Activated naive CD4-positive, alpha-beta T cell treated with anti-CD3 and anti-CD28 coated beads, Interleukin-2, amount 10 ng/mL, durations not matched to agents 7 days and 5 days (primary cell): Measurements from ENCODE around the gene VGLL4.
"Not testable (repeated sequence)": the region's sequence is repeated elsewhere in the genome, so short reads cannot be mapped to it uniquely, and the experiment has no call there.

Experiments used
- CTCF ChIA-PET: fragments of 350-600 bp; sonication (Branson Sonifier 250); formaldehyde crosslinking; loops from one replicate; lab custom pipeline; 2021; ENCODE audit warnings: antibody characterized with exemption; lab: Charles Lee
- DNase-seq: peaks from one replicate; pipeline ENCODE4 v3.0.0-alpha.2; 2020
- H3K27ac Mint-ChIP-seq: one replicate; pipeline ENCODE4 v1.8.0; 2021; ENCODE audit warnings: mild to moderate bottlenecking, moderate library complexity, mixed read lengths
- H3K27me3 Mint-ChIP-seq: one replicate; pipeline ENCODE4 v1.8.0; 2021; ENCODE audit warnings: mild to moderate bottlenecking, mixed read lengths
- H3K36me3 Mint-ChIP-seq: one replicate; pipeline ENCODE4 v1.8.0; 2021; ENCODE audit warnings: mixed read lengths
- H3K4me1 Mint-ChIP-seq: one replicate; pipeline ENCODE4 v1.8.0; 2021; ENCODE audit warnings: mixed read lengths
- H3K4me3 Mint-ChIP-seq: one replicate; pipeline ENCODE4 v1.8.0; 2021; ENCODE audit warnings: mild to moderate bottlenecking, moderate library complexity, mixed read lengths
- H3K9me3 Mint-ChIP-seq: one replicate; pipeline ENCODE4 v1.8.0; 2021; ENCODE audit warnings: mixed read lengths

The VGLL4 gene

DNA sequence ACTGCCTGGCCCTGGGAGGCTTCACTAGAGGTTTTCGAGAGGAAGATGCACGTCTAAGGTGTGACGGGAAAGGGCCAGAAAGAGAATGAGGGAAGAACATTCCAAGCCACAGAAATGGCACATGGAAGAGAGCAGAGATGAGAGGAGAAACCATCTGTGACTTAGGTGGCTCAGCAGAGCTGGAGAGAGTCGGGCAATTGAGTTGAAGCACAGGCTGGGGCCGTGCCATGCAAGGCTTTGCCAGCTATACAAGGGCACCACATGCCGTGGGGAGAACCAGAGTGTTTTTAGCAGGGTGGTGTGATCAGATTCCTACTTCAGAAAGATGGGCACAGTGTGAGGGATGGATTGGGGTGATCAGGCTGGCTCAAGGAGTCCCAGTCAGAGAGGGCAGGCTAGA is 126.1 kb downstream of the VGLL4 start:
- Mint-ChIP-seq H3K4me3 (no peak overlapping the region), H3K27ac (no peak overlapping the region), H3K4me1 (peaks cover 15% of the 10 kb centered on the region), H3K27me3 (no peaks in the 10 kb centered on the region), H3K36me3 (peaks cover 5% of the 10 kb centered on the region), H3K9me3 (no peaks in the 10 kb centered on the region)
- no peak for DNase-seq
- CTCF ChIA-PET = no interaction called here

GRCh38 chr3:11514191-11514821 is 129.4 kb downstream of the VGLL4 start:
- CTCF ChIA-PET = no interaction called here
- Mint-ChIP-seq H3K27ac (no peak overlapping the region), H3K4me3 (no peak overlapping the region), H3K4me1 (peaks cover 15% of the 10 kb centered on the region), H3K36me3 (peaks cover 5% of the 10 kb centered on the region), H3K9me3 (peaks cover 5% of the 10 kb centered on the region), H3K27me3 (no peaks in the 10 kb centered on the region)
- DNase-seq = no peak

DNA sequence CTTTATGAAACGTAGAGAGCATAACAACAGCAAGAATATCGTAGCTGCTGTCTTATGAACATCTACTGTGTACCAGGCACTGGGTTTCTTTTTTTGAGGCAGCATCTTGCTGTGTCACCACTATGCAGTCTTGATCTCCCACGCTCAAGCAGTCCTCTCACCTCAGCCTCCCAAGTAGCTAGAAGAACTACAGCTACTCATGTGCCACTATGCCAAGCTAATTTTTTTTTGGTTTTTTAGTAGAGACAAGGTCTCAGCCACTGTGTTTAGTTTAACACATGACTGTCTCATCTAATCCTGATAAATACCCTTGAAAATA is 129.9 kb downstream of the VGLL4 start:
- Mint-ChIP-seq H3K27ac (no peak overlapping the region), H3K27me3 (no peaks in the 10 kb centered on the region), H3K4me3 (no peak overlapping the region), H3K4me1 (peaks cover 15% of the 10 kb centered on the region), H3K9me3 (peaks cover 5% of the 10 kb centered on the region), H3K36me3 (peaks cover 5% of the 10 kb centered on the region)
- no peak for DNase-seq
- CTCF ChIA-PET = no interaction called here

GRCh38 chr3:11513125-11513816 is 130.4 kb downstream of the VGLL4 start:
- H3K36me3 Mint-ChIP-seq, H3K27me3 Mint-ChIP-seq, H3K9me3 Mint-ChIP-seq, H3K27ac Mint-ChIP-seq, CTCF ChIA-PET, DNase-seq, H3K4me3 Mint-ChIP-seq: not testable (repeated sequence)
- H3K4me1 Mint-ChIP-seq = peaks cover 15% of the 10 kb centered on the region

DNA sequence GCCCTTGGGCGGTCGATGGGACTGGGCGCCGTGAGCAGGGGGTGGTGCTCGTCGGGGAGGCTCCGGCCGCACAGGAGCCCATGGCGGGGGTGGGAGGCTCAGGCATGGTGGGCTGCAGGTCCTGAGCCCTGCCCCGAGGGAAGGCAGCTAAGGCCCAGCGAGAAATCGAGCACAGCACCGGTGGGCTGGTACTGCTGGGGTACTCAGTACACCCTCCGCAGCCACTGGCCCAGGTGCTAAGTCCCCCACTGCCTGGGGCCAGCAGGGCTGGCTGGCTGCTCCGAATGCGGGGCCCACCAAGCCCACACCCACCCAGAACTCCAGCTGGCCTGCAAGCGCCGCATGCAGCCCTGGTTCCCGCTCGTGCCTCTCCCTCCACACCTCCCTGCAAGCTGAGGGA is 132.1 kb downstream of the VGLL4 start:
- H3K36me3 Mint-ChIP-seq, DNase-seq, CTCF ChIA-PET, H3K4me3 Mint-ChIP-seq, H3K9me3 Mint-ChIP-seq, H3K27me3 Mint-ChIP-seq, H3K27ac Mint-ChIP-seq: not testable (repeated sequence)
- peaks cover 15% of the 10 kb centered on the region for H3K4me1 Mint-ChIP-seq

DNA sequence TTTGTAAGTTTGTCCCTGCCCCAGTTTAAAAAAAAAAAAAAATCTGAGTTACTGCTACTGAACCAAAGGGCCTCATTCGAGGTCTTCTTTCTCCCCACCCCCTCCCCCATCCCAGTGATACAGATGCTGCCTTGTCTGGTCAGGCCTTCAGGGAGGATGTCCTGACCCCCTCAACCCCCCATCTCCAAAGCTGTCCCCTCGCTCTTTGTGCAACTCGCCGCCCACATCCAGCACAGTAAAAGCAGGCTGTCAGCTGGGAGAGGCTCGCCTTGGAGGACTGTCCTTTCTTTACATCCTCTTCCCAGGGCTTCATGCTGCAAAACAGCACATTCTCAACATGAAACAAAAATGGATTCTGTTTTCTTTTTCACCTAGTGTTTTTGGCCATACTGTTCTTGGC is 133.4 kb downstream of the VGLL4 start:
- Mint-ChIP-seq H3K9me3 (peaks cover 5% of the 10 kb centered on the region), H3K36me3 (peaks cover 5% of the 10 kb centered on the region), H3K27ac (no peak overlapping the region), H3K27me3 (no peaks in the 10 kb centered on the region), H3K4me3 (no peak overlapping the region), H3K4me1 (peaks cover 15% of the 10 kb centered on the region)
- no peak for DNase-seq
- CTCF ChIA-PET = no interaction called here

- no peak for DNase-seq
- peaks cover 5% of the 10 kb centered on the region for H3K9me3 Mint-ChIP-seq
- no peak overlapping the region for H3K27ac Mint-ChIP-seq
- CTCF ChIA-PET = no interaction called here
- H3K4me1 Mint-ChIP-seq = peaks cover 12% of the 10 kb centered on the region
- H3K36me3 Mint-ChIP-seq = peaks cover 5% of the 10 kb centered on the region
- H3K27me3 Mint-ChIP-seq = no peaks in the 10 kb centered on the region
- no peak overlapping the region for H3K4me3 Mint-ChIP-seq
Observed at GRCh38 chr3:11510001-11510340, 133.7 kb downstream of the VGLL4 start.

DNA sequence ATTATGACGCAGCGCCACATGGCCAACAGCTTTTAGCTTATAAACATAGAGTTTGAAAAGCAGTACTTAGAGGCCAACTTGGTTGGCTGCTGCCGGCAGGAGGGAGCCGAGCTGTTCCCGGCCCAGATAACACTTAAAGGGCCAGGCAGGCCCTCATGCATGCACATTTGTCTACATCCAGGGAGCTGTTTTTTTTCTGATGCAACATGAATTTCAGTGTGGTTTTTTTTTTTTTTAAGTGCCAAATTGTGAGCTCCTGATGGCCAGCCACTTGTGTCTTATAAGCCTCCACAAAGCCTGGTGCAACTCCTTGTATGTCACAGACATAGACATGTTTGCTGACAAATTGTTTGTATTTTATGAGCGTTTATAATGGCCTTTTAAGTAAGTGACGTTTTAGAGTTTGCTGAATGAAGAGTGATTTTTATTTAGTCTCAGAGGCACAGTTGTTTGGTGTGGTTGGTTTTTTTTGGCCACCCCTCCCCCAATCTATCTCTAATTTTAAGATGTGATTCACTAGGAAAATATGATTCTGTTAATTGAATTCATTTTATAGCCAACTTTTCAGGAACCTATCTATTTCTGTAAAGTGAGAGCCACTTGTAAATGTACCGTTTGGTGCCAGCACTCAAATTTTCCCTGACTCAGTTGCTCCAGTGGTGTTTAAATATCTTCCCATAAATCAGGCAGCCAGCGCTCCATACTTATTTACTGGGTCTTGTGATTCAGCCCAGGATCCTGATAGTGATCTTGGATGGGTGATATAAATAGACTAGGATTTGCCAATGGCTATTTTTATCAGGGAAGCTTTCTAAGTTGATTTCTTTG is 134.3 kb downstream of the VGLL4 start:
- Mint-ChIP-seq H3K27me3 (no peaks in the 10 kb centered on the region), H3K9me3 (peaks cover 5% of the 10 kb centered on the region), H3K36me3 (peaks cover 3% of the 10 kb centered on the region), H3K4me3 (no peak overlapping the region), H3K27ac (no peak overlapping the region), H3K4me1 (peaks cover 6% of the 10 kb centered on the region)
- no peak for DNase-seq
- CTCF ChIA-PET = no interaction called here

DNA sequence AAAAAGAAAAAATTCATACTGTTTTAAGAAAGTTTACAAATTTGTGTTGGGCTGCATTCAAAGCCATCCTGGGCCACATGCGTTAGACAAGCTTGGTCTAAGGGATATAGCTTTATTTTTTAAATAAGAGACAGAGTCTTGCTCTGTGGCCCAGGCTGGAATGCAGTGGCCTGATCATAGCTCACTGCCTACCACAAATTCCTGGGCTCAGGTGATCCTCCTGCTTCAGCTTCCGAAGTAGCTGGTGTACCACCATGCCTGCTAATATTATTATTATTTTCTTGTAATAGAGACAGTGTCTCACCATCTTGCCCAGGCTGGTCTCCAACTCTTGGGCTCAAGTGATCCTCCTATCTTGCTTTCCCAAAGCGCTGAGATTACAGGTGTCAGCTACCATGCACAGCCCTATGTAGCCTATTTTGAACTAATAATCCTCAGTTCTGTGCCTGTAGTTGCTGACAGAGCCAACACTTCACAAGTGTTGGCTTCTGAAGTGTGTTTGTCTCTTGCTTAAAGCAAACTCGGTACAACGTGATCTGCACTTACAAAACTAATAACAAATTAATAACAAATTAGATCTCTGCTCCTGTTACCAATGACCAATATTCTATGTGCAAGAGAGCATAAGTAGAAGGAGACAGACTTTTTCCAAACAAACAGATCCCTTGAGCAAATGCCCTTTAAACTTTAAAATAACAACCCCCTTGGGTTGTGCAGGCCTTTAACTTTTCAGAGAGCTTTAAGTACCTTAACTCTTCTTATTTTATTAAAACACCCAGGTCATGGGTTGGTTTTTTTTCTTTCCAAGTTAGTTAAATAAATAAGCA is 135.2 kb downstream of the VGLL4 start:
- no peak overlapping the region for H3K27ac Mint-ChIP-seq
- H3K36me3 Mint-ChIP-seq = peaks cover 1% of the 10 kb centered on the region
- H3K4me1 Mint-ChIP-seq = no peaks in the 10 kb centered on the region

GRCh38 chr3:11507719-11508118 is 136.0 kb downstream of the VGLL4 start:
- peaks cover 5% of the 10 kb centered on the region for H3K9me3 Mint-ChIP-seq
- peaks cover under 1% of the 10 kb centered on the region for H3K36me3 Mint-ChIP-seq
- DNase-seq = no peak
- H3K27ac Mint-ChIP-seq = no peak overlapping the region
- CTCF ChIA-PET = no interaction called here
- H3K4me3 Mint-ChIP-seq = no peak overlapping the region
- H3K4me1 Mint-ChIP-seq = no peaks in the 10 kb centered on the region
- H3K27me3 Mint-ChIP-seq = no peaks in the 10 kb centered on the region

More for the DNA sequence above, 135.2 kb downstream of the VGLL4 start:
- CTCF ChIA-PET = no interaction called here
- no peak for DNase-seq
- Mint-ChIP-seq H3K4me3 (no peak overlapping the region), H3K27me3 (no peaks in the 10 kb centered on the region), H3K9me3 (peaks cover 5% of the 10 kb centered on the region)
